H1 (cell line): Measurements from ENCODE around the gene RNF144A. TPM values are rescaled to one million over a fixed set of nuclear protein-coding genes. Genes with fewer than 3 reads are reported as not detected.

Source experiments
- CTCF ChIA-PET: fragments of 300-600 bp; sonication (Branson Sonifier 250); formaldehyde crosslinking; loops from one replicate; lab custom pipeline; 2021; ENCODE audit not compliant: partially characterized antibody; lab: Charles Lee
- POLR2A ChIA-PET: fragments of 300-600 bp; sonication (Branson Sonifier 250); formaldehyde crosslinking; loops from one replicate; lab custom pipeline; 2021; ENCODE audit warnings: inconsistent platforms; ENCODE audit not compliant: partially characterized antibody; lab: Charles Lee
- DNase-seq, 2 experiments: peaks; one replicate each; pipeline versions ENCODE4 v3.0.0 to v3.0.0-alpha.2; 2010 to 2022; ENCODE audit warnings: low spot score in 2 of 2, low read depth in 1 of 2, mixed read lengths in 1 of 2
- FAIRE-seq: peaks from 2 replicates; lab custom pipeline; 2011; peaks lifted over from hg19 to GRCh38; lab: Jason Lieb, UNC
- H2AFZ ChIP-seq: 2 replicates; pipeline ENCODE4 v1.8.1; 2012; ENCODE audit warnings: low read length, inconsistent platforms
- H2AK5ac ChIP-seq: 2 replicates; pipeline ENCODE4 v1.6.1; 2013; ENCODE audit warnings: low read depth, low read length
- H2BK120ac ChIP-seq: replicated peaks from 2 replicates; pipeline ENCODE3; 2013; ENCODE audit warnings: low read depth, low read length, inconsistent platforms
- H2BK12ac ChIP-seq: 2 replicates; pipeline ENCODE4 v1.6.1; 2013; ENCODE audit warnings: low read depth, low read length
- H2BK15ac ChIP-seq: 2 replicates; pipeline ENCODE4 v1.6.1; 2013; ENCODE audit warnings: low read length
- H2BK20ac ChIP-seq: 2 replicates; pipeline ENCODE4 v1.6.1; 2013; ENCODE audit warnings: low read length
- H2BK5ac ChIP-seq: 2 replicates; pipeline ENCODE4 v1.6.1; 2013; ENCODE audit warnings: low read depth, low read length
- H3K14ac ChIP-seq: 2 replicates; pipeline ENCODE4 v1.6.1; 2013; ENCODE audit warnings: inconsistent platforms; ENCODE audit not compliant: insufficient read length
- H3K18ac ChIP-seq: 2 replicates; pipeline ENCODE4 v1.6.1; 2013; ENCODE audit warnings: low read length; ENCODE audit errors: extremely low read depth
- H3K23ac ChIP-seq: 2 replicates; pipeline ENCODE4 v1.6.1; 2013; ENCODE audit warnings: inconsistent platforms; ENCODE audit not compliant: insufficient read length
- H3K23me2 ChIP-seq: 2 replicates; pipeline ENCODE4 v1.6.1; 2013; ENCODE audit warnings: low read depth, low read length
- H3K27ac ChIP-seq: 2 replicates; pipeline ENCODE4 v1.6.1; 2011; ENCODE audit warnings: low read depth, low read length, inconsistent platforms
- H3K27me3 ChIP-seq, 4 experiments: replicated peaks in 1 of 4; 1 replicate in 1 of 4; 2 replicates in 3 of 4; pipeline versions ENCODE4 v1.6.1 to v1.8.1; 2011 to 2013; ENCODE audit warnings: low read length in 3 of 4, mild to moderate bottlenecking in 3 of 4, inconsistent platforms in 2 of 4, mixed read lengths in 2 of 4, moderate library complexity in 1 of 4; ENCODE audit not compliant: control insufficient read depth in 3 of 4, insufficient read depth in 3 of 4; ENCODE audit errors: extremely low read depth in 1 of 4
- H3K36me3 ChIP-seq, 4 experiments: 2 replicates each; pipeline versions ENCODE4 v1.6.1 to v1.8.1; 2011 to 2013; ENCODE audit warnings: mild to moderate bottlenecking in 4 of 4, low read length in 3 of 4, moderate library complexity in 2 of 4, control low read depth in 1 of 4, inconsistent platforms in 1 of 4; ENCODE audit not compliant: insufficient read depth in 4 of 4, control insufficient read depth in 2 of 4
- H3K4ac ChIP-seq: replicated peaks from 2 replicates; pipeline ENCODE3; 2013; ENCODE audit warnings: low read length, low read depth, mixed read lengths, inconsistent platforms; ENCODE audit not compliant: insufficient read length
- H3K4me1 ChIP-seq, 4 experiments: replicated peaks in 1 of 4; 1 replicate in 1 of 4; 2 replicates in 3 of 4; pipeline versions ENCODE4 v1.6.1 to v1.8.1; 2011 to 2013; ENCODE audit warnings: low read length in 3 of 4, inconsistent platforms in 2 of 4, mixed read lengths in 1 of 4; ENCODE audit not compliant: insufficient read depth in 4 of 4, control insufficient read depth in 3 of 4
- H3K4me2 ChIP-seq, 2 experiments: 2 replicates each; pipeline versions ENCODE4 v1.6.1 to v1.8.1; 2011 to 2013; ENCODE audit warnings: low read depth in 2 of 2, low read length in 2 of 2, control low read depth in 1 of 2, inconsistent platforms in 1 of 2, mild to moderate bottlenecking in 1 of 2; ENCODE audit not compliant: insufficient read depth in 1 of 2
- H3K4me3 ChIP-seq, 4 experiments: fragments of 200-600, 300-600 bp in 1 of 4; sonication (generic), shearing (Covaris generic), sonication (Bioruptor Twin) in 1 of 4; 2 replicates each; pipeline versions ENCODE4 v1.5.1 to v1.8.1; 2011 to 2016; ENCODE audit warnings: low read length in 4 of 4, low read depth in 3 of 4, control low read depth in 2 of 4, inconsistent platforms in 2 of 4, mild to moderate bottlenecking in 2 of 4, mixed read lengths in 1 of 4, moderate library complexity in 1 of 4; ENCODE audit not compliant: insufficient read depth in 2 of 4; ENCODE audit errors: extremely low read depth in 1 of 4
- H3K56ac ChIP-seq: replicated peaks from 2 replicates; pipeline ENCODE3; 2013; ENCODE audit warnings: low read depth, mild to moderate bottlenecking, mixed read lengths, low read length, inconsistent platforms; ENCODE audit not compliant: insufficient read length
- H3K79me1 ChIP-seq: 2 replicates; pipeline ENCODE4 v1.6.1; 2013; ENCODE audit warnings: low read depth, low read length, control low read depth
- H3K79me2 ChIP-seq, 2 experiments: 2 replicates each; pipeline versions ENCODE4 v1.6.1 to v1.8.1; 2012 to 2013; ENCODE audit warnings: low read length in 2 of 2, mild to moderate bottlenecking in 2 of 2, inconsistent platforms in 1 of 2; ENCODE audit not compliant: insufficient read depth in 2 of 2, control insufficient read depth in 1 of 2
- H3K9ac ChIP-seq, 4 experiments: replicated peaks in 1 of 4; 1 replicate in 1 of 4; 2 replicates in 3 of 4; pipeline versions ENCODE4 v1.6.1 to v1.8.1; 2011 to 2013; ENCODE audit warnings: low read depth in 3 of 4, low read length in 3 of 4, control low read depth in 2 of 4, mild to moderate bottlenecking in 2 of 4, moderate library complexity in 2 of 4, inconsistent platforms in 1 of 4; ENCODE audit errors: extremely low read depth in 1 of 4
- H3K9me3 ChIP-seq, 2 experiments: 2 replicates each; pipeline versions ENCODE4 v1.6.1 to v1.8.1; 2012 to 2013; ENCODE audit warnings: mild to moderate bottlenecking in 2 of 2, moderate library complexity in 2 of 2, control low read depth in 1 of 2, inconsistent platforms in 1 of 2, low read depth in 1 of 2, low read length in 1 of 2, mixed read lengths in 1 of 2; ENCODE audit not compliant: insufficient read depth in 2 of 2
- H4K20me1 ChIP-seq, 2 experiments: replicated peaks in 1 of 2; 2 replicates each; pipeline versions ENCODE3 to v1.8.1; 2011 to 2013; ENCODE audit warnings: inconsistent platforms in 2 of 2, low read length in 2 of 2, mild to moderate bottlenecking in 1 of 2; ENCODE audit not compliant: insufficient read depth in 2 of 2, control insufficient read depth in 1 of 2
- H4K5ac ChIP-seq: 2 replicates; pipeline ENCODE4 v1.6.1; 2013; ENCODE audit warnings: low read length, low read depth, mixed read lengths, inconsistent platforms; ENCODE audit not compliant: insufficient read length
- H4K8ac ChIP-seq: 2 replicates; pipeline ENCODE4 v1.8.0; 2013; ENCODE audit warnings: mild to moderate bottlenecking, moderate library complexity, low read length, inconsistent platforms; ENCODE audit not compliant: insufficient read depth; ENCODE audit errors: extremely low read depth
- H4K91ac ChIP-seq: replicated peaks from 2 replicates; pipeline ENCODE3; 2013; ENCODE audit warnings: low read length, mixed read lengths, inconsistent platforms; ENCODE audit not compliant: insufficient read length
- BRCA1 ChIP-seq: IDR thresholded peaks from 2 replicates; pipeline ENCODE4 v1.6.1; 2012; ENCODE audit warnings: low read depth, low read length, improper control_type of control experiment
- CREB1 ChIP-seq: IDR thresholded peaks from 2 replicates; pipeline ENCODE4 v1.6.1; 2012; ENCODE audit warnings: inconsistent platforms
- CTBP2 ChIP-seq: IDR thresholded peaks from 2 replicates; pipeline ENCODE4 v1.7.0; 2011; ENCODE audit warnings: borderline replicate concordance, mild to moderate bottlenecking, moderate library complexity, mixed read lengths, low read length; ENCODE audit not compliant: insufficient read depth, insufficient read length
- FOSL1 ChIP-seq: IDR thresholded peaks from 2 replicates; pipeline ENCODE4 v1.6.1; 2011; ENCODE audit warnings: mild to moderate bottlenecking, low read depth, low read length, moderate library complexity; ENCODE audit not compliant: insufficient read depth
- GABPA ChIP-seq: IDR thresholded peaks from 2 replicates; pipeline ENCODE4 v1.6.1; 2011; ENCODE audit warnings: mild to moderate bottlenecking, low read length, moderate library complexity, borderline replicate concordance; ENCODE audit not compliant: insufficient read depth
- PHF8 ChIP-seq: fragments of 200-600 bp; sonication (generic); conservative IDR thresholded peaks from 2 replicates; pipeline ENCODE4 v1.7.1; 2012; ENCODE audit warnings: low read depth, mild to moderate bottlenecking, inconsistent platforms, low read length, moderate library complexity
- POLR2AphosphoS5 ChIP-seq: IDR thresholded peaks from 2 replicates; pipeline ENCODE4 v1.6.1; 2011; ENCODE audit warnings: low read depth, low read length
- RAD21 ChIP-seq, 2 experiments: IDR thresholded peaks in 1 of 2; conservative IDR thresholded peaks in 1 of 2; 2 replicates each; pipeline ENCODE4 v1.6.1; 2011; ENCODE audit warnings: low read depth in 2 of 2, low read length in 2 of 2, improper control_type of control experiment in 1 of 2, inconsistent platforms in 1 of 2, mild to moderate bottlenecking in 1 of 2, moderate library complexity in 1 of 2
- TCF12 ChIP-seq: IDR thresholded peaks from 2 replicates; pipeline ENCODE4 v1.6.1; 2011; ENCODE audit warnings: low read depth, mild to moderate bottlenecking, low read length
- WGBS, 2 experiments: shearing (Covaris generic) in 1 of 2; methylation state at CpG; one replicate each; pipeline versions ENCODE4 v1.1.6 to v1.1.7; 2013 to 2015; ENCODE audit warnings: low lambda C conversion rate in 2 of 2, mixed read lengths in 2 of 2, inconsistent platforms in 1 of 2, low coverage in 1 of 2, missing lambda C conversion rate in 1 of 2; ENCODE audit not compliant: insufficient replicate concordance in 2 of 2, insufficient coverage in 1 of 2, insufficient read length in 1 of 2; ENCODE audit errors: extremely low coverage in 1 of 2, missing lambda C conversion rate in 1 of 2; 5-methylcytosine and 5-hydroxymethylcytosine counted together
- polyA plus RNA-seq, 7 experiments: library from polyadenylated mRNA; depleted of rRNA in 3 of 7; stranded (reverse) in 5 of 7; unstranded in 2 of 7; fragments of >200 nt in 5 of 7; fragments of 200-250 nt in 2 of 7; gene quantifications; 1 replicate in 5 of 7; 2 replicates in 1 of 7; 4 replicates in 1 of 7; pipeline versions ENCODE4 v1.2.1 to v1.2.3, GENCODE V29; 2011 to 2013; ENCODE audit warnings: missing spikeins in 2 of 7, mixed read lengths in 2 of 7
- total RNA-seq: library from RNA; stranded (reverse); fragmentation: NEBNext Ultra II Directional; extraction: Animal tissue kit (Norgen Biotek cat#: 25700); gene quantifications from 2 replicates; pipeline ENCODE4 v1.2.1, GENCODE V29; 2021

Gene RNF144A
- total and polyA plus RNA-seq, 2 of the 8 experiments (the other 6 are each of a cell fraction or from before 2014, with no cell fraction given): 14.0 to 15.0 TPM

GRCh38 chr2:6916736-6917070 lies 509 bp upstream of the RNF144A start:
- WGBS, 2 experiments: 44% methylated on average over 8 of the region's 8 CpGs; no CpG with 5 or more reads in 1 of the 2 experiments
- Histone ChIP-seq H2BK5ac (no peak overlapping the region), H3K4me2 (peak overlapping the region; percentile 70 to 82), H3K79me2 (peaks cover 0 to 5% of the 10 kb centered on the region in 2 experiments; a peak in 2 of 4 replicates), H3K4me3 (peak overlapping the region; percentile 19 to 64 (median 54); a peak in 7 of 8 replicates), H2AK5ac (no peak overlapping the region), H4K91ac (no peak overlapping the region), H2BK120ac (no peak overlapping the region), H3K27ac (no peak overlapping the region; the same call in 1 of the 2 replicates), H3K9me3 (no peaks in the 10 kb centered on the region), H4K20me1 (peaks cover 2 to 6% of the 10 kb centered on the region in 2 experiments), H3K79me1 (peaks cover 5% of the 10 kb centered on the region; the same call in 1 of the 2 replicates), H3K18ac (peak overlapping the region; percentile 99; the same call in 1 of the 2 replicates), H3K36me3 (no peaks in the 10 kb centered on the region), H4K8ac (no peak overlapping the region), H2BK15ac (peak overlapping the region; percentile 82; the same call in 1 of the 2 replicates), H3K23ac (no peak overlapping the region), H4K5ac (peak overlapping the region; percentile 57), H3K23me2 (peaks cover 6% of the 10 kb centered on the region), H3K9ac (0 out of 7 replicates have a peak overlapping the region, but pooled peaks of 1 of the 4 experiments have one; percentile 23), H3K14ac (no peak overlapping the region), H2BK12ac (0 out of 2 replicates have a peak overlapping the region, but pooled peaks have one; percentile 88), H3K27me3 (peaks cover 0 to 12% (median under 1%) of the 10 kb centered on the region in 4 experiments; a peak in 2 of 7 replicates), H2AFZ (peak overlapping the region; percentile 90; the same call in 1 of the 2 replicates), H2BK20ac (no peak overlapping the region), H3K4me1 (peaks cover 3 to 17% (median 8%) of the 10 kb centered on the region in 4 experiments), H3K56ac (no peak overlapping the region), H3K4ac (no peak overlapping the region)
- FAIRE-seq (no peak), DNase-seq (no peak)
- POLR2A ChIA-PET: no interaction called here
- TF ChIP-seq CREB1: no peak
- TF ChIP-seq CTBP2: no peak
- no peak for TF ChIP-seq POLR2AphosphoS5
- TF ChIP-seq PHF8: no peak
- no peak for TF ChIP-seq TCF12
- no peak for TF ChIP-seq RAD21 (IDR thresholded peaks at IDR 0.05 in 1 of 2, conservative IDR thresholded peaks at IDR 0.05 in 1 of 2; ENCODE audit: low read depth in 2 of 2, low read length in 2 of 2)
- TF ChIP-seq BRCA1: no peak
- TF ChIP-seq GABPA: no peak
- no peak for TF ChIP-seq FOSL1
- CTCF ChIA-PET: interaction anchor here (0.6 to 11.8 kb wide), 30 partner anchors 9 to 201 kb away, joined by 3 to 94 read pairs (median 4); no protein-coding TSS in a partner anchor
